Omental fat pad (tissue), 4 donors: ENCODE data around the gene WDR18. TPM values are rescaled to one million over a fixed set of nuclear protein-coding genes. Genes with fewer than 3 reads are reported as not detected.

Experiments used
- ATAC-seq: fragments of 150-250 bp; one replicate; pipeline ENCODE4 v1.9.1; 2016; ENCODE audit warnings: mild to moderate bottlenecking, moderate library complexity; ENCODE audit not compliant: low FRiP score
- DNase-seq: peaks from one replicate; pipeline ENCODE4 v3.0.0-alpha.2; 2019; ENCODE audit warnings: low spot score
- total RNA-seq, 4 donors: library from RNA; depleted of rRNA; stranded (reverse); fragments of >200 nt; gene quantifications; one replicate each; pipeline ENCODE4 v1.1.0, GENCODE V29; 2016
- TF ChIP-seq, protein P1 (sequence below), 3 donors: fragments of 450-650 bp; IDR thresholded peaks; one replicate each; pipeline ENCODE4 v1.5.1; 2016 to 2017; ENCODE audit warnings: antibody characterized with exemption in 3 of 3, mild to moderate bottlenecking in 3 of 3, moderate library complexity in 2 of 3

WDR18 gene
- total RNA-seq, 4 donors from 2014 or later: 22.8 to 69.4 (median 37.5) TPM

DNA sequence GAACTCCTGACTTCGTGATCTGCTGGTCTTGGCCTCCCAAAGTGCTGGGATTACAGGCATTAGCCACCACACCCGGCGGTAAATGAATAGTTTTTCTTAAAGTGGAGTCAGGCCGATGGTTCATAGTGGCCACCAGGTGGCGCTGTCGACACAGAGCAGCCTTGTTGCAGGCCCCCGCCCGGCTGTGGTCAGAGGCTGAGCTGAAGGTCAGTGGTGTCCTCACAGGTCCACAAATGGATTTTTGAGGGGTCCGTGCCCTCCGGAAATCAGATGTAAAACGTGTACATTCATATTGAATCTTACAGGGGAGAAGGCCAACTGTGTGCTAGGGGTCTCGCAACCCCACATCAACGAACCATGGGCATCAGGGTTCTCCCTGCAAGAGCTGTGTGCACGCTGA, 13.4 kb upstream of the WDR18 start:
- no peak for ATAC-seq
- no peak for DNase-seq

GRCh38 chr19:971795-972194, 12.3 kb upstream of the WDR18 start:
- ATAC-seq (no peak), DNase-seq (no peak)
- TF ChIP-seq, protein P1, sequence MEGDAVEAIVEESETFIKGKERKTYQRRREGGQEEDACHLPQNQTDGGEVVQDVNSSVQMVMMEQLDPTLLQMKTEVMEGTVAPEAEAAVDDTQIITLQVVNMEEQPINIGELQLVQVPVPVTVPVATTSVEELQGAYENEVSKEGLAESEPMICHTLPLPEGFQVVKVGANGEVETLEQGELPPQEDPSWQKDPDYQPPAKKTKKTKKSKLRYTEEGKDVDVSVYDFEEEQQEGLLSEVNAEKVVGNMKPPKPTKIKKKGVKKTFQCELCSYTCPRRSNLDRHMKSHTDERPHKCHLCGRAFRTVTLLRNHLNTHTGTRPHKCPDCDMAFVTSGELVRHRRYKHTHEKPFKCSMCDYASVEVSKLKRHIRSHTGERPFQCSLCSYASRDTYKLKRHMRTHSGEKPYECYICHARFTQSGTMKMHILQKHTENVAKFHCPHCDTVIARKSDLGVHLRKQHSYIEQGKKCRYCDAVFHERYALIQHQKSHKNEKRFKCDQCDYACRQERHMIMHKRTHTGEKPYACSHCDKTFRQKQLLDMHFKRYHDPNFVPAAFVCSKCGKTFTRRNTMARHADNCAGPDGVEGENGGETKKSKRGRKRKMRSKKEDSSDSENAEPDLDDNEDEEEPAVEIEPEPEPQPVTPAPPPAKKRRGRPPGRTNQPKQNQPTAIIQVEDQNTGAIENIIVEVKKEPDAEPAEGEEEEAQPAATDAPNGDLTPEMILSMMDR (IDR thresholded peaks at IDR 0.05): no peak

More for the DNA sequence above, 13.4 kb upstream of the WDR18 start:
- TF ChIP-seq, protein P1 (IDR thresholded peaks at IDR 0.05): no peak

GRCh38 chr19:972281-972680, 11.9 kb upstream of the WDR18 start:
- TF ChIP-seq, protein P1 (IDR thresholded peaks at IDR 0.05): no peak
- no peak for ATAC-seq
- no peak for DNase-seq

DNA sequence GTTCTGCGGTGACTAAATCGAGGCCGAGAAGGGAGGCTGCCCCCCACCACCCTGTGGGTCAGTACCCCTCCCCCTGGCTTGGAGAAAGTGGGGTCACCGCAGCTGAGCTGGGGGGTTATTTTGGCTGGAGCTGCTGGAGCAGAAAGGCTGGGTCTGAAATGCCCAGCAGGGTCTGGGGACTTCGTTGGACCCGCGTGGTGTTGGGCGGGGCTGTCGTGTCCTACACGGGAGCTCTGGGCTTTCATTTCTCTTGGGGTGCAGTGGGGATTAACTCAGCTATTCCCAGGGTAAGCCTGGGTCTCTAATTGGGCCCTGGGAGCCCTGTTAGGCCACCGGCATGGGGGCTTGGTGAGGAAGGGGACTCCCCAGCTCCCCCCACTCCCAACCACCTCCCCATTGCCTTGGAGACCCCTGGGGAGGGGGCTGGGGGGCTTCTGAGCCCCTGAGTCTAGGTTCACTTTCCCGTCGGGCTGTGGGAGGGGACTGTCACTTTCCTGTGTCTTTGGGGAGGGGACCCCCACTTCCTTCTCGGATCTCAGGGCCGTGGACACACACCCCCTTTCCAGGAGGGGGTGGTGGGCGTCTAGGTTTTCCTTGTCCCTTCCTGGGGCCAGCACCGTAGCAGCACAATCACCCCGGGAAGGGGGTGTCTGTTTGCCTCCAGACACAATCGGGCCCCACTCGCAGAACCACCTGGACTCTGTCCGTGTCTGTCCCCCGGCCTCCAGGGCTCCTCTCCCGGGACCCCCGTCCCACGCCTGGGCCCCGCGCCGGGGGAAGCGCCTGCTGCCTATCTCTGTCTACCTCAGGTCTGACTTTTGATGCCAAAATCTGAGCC, 10.2 kb upstream of the WDR18 start:
- no peak for ATAC-seq
- DNase-seq: no peak

GRCh38 chr19:974564-975257, 9.4 kb upstream of the WDR18 start:
- ATAC-seq: no peak
- TF ChIP-seq, protein P1 (IDR thresholded peaks at IDR 0.05): no peak

More for the DNA sequence above, 10.2 kb upstream of the WDR18 start:
- TF ChIP-seq, protein P1 (IDR thresholded peaks at IDR 0.05): no peak

DNA sequence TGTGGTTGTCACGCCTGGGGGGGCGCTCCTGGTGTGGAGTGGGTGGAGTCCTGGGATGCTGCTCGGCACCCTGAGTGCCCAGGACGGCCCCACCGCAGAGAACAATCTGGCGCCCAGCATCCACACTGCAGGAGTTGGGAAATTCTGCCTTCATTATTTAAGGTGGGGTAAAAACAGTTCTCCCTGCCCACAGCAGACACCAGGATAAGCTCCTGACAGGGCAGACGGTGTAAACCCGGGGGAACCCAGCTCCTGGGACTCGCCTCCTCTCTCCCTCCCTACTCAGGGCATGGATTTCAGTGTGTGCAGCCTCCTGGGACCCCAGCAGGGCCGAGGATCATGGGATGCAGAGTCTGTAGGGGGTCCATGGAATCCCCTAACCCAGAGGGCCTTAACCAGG, 7.7 kb upstream of the WDR18 start:
- TF ChIP-seq, protein P1 (IDR thresholded peaks at IDR 0.05): no peak
- no peak for DNase-seq
- ATAC-seq: no peak

More at GRCh38 chr19:974564-975257, 9.4 kb upstream of the WDR18 start:
- no peak for DNase-seq
